ENCODE data around the gene NTF4.

The NTF4 gene

GRCh38 chr19:49017666-49018351 lies 46.8 kb downstream of the NTF4 start:
- no peak for TF ChIP-seq MYC (IDR thresholded peaks at IDR 0.05; ENCODE audit: low read depth, low read length)
- TF ChIP-seq MAX (IDR thresholded peaks at IDR 0.05; ENCODE audit: low read depth, low read length), result no peak
- peak; percentile 45 for TF ChIP-seq CTCF (IDR thresholded peaks at IDR 0.05; ENCODE audit: low read depth, low read length)
- TF ChIP-seq POLR2A (IDR thresholded peaks at IDR 0.05; ENCODE audit: extremely low read depth, insufficient read length), result no peak
- H3K4me3 ChIP-seq (ENCODE audit: low read depth, low read length), result no peak overlapping the region
- peak; percentile 81 for DNase-seq (ENCODE audit: low read depth)

- H3K4me3 ChIP-seq (ENCODE audit: low read depth, low read length), result no peak within 1 kb of the TSS
- TF ChIP-seq CTCF (IDR thresholded peaks at IDR 0.05; ENCODE audit: low read depth, low read length), result no peak
- TF ChIP-seq POLR2A (IDR thresholded peaks at IDR 0.05; ENCODE audit: extremely low read depth, insufficient read length), result no peak
- no peak for TF ChIP-seq MYC (IDR thresholded peaks at IDR 0.05; ENCODE audit: low read depth, low read length)
- no peak for TF ChIP-seq MAX (IDR thresholded peaks at IDR 0.05; ENCODE audit: low read depth, low read length)
- no peak for DNase-seq (ENCODE audit: low read depth)
Measured at GRCh38 chr19:49017041-49017665, 47.5 kb downstream of the NTF4 start, which contains the start of gene LHB. TSS of gene LHB (minus strand) at chr19:49017091. CDS start at chr19:49017081, 10 bp downstream.

- TF ChIP-seq CTCF (IDR thresholded peaks at IDR 0.05; ENCODE audit: low read depth, low read length) (no peak), POLR2A (IDR thresholded peaks at IDR 0.05; ENCODE audit: extremely low read depth, insufficient read length) (no peak), MAX (IDR thresholded peaks at IDR 0.05; ENCODE audit: low read depth, low read length) (no peak), MYC (IDR thresholded peaks at IDR 0.05; ENCODE audit: low read depth, low read length) (no peak)
- no peak for DNase-seq (ENCODE audit: low read depth)
- H3K4me3 ChIP-seq (ENCODE audit: low read depth, low read length), result no peak overlapping the region
Measured at GRCh38 chr19:49016067-49016839, 48.4 kb downstream of the NTF4 start.

GRCh38 chr19:49014870-49015255 lies 49.8 kb downstream of the NTF4 start:
- DNase-seq (ENCODE audit: low read depth), result no peak
- no peak overlapping the region for H3K4me3 ChIP-seq (ENCODE audit: low read depth, low read length)
- TF ChIP-seq MYC (IDR thresholded peaks at IDR 0.05; ENCODE audit: low read depth, low read length) (no peak), MAX (IDR thresholded peaks at IDR 0.05; ENCODE audit: low read depth, low read length) (no peak), CTCF (IDR thresholded peaks at IDR 0.05; ENCODE audit: low read depth, low read length) (no peak), POLR2A (IDR thresholded peaks at IDR 0.05; ENCODE audit: extremely low read depth, insufficient read length) (no peak)

- TF ChIP-seq CTCF (IDR thresholded peaks at IDR 0.05; ENCODE audit: low read depth, low read length) (no peak), POLR2A (IDR thresholded peaks at IDR 0.05; ENCODE audit: extremely low read depth, insufficient read length) (no peak), MAX (IDR thresholded peaks at IDR 0.05; ENCODE audit: low read depth, low read length) (no peak), MYC (IDR thresholded peaks at IDR 0.05; ENCODE audit: low read depth, low read length) (no peak)
- no peak for DNase-seq (ENCODE audit: low read depth)
- H3K4me3 ChIP-seq (ENCODE audit: low read depth, low read length), result no peak overlapping the region
Measured at GRCh38 chr19:49014123-49014869, 50.3 kb downstream of the NTF4 start.

Data from NB4 (cell line).